ENCODE results near the gene KIAA0319L.

Gene KIAA0319L

DNA sequence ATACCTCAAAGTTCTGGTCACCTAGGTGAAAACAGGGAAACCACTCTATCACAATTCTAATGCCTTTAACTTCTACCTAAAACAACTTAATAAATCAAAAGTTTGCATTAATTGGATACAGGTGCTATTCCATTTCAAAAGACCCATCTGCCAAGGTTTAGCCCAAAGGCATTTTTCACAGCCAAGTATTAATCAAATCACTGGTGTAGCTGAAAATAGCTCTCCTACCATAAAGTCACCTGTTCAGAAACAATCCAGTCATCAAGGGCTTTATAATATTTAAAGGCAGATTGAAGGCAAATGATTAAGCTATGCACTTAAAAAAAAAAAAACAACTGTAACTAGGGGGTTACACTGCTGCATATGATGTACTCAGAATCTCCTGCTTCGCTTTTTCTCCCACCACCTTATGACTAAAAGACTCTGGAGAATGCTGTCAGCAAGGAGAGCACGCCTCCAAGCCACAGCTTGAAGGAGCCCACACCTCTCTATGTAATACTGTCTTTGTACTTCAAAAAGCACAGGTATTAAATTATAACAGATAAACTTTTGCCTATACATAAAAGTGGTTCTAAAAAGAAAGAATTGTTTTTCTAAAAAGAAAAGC lies 20.5 kb downstream of the KIAA0319L start:
- DNase-seq (ENCODE audit: low spot score) = no peak

- no peak for DNase-seq (ENCODE audit: low spot score)
These were observed 22.0 kb downstream of the KIAA0319L start for GRCh38 chr1:35535243-35535642.

DNA sequence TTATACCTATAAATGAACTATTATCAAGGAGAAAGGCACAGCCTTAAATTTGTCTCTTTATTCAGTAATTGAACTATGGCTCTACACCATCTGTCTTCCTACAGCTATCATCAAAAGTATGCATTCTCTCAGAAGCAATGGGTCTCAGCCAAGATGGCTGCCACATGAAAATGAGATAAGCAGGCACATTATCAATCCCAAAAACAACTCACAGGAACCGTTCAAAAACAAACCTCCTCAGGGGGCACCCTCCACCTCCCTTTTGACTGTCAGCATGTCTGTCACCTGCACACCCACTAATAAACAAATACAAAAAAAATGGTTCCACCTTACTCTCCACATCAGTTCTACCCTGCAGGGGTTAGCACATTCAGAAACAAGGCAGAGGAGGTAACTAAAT lies 23.6 kb downstream of the KIAA0319L start:
- DNase-seq (ENCODE audit: low spot score) = no peak

GRCh38 chr1:35532497-35533223 lies 24.5 kb downstream of the KIAA0319L start:
- no peak for DNase-seq (ENCODE audit: low spot score)

GRCh38 chr1:35531368-35531767 lies 25.8 kb downstream of the KIAA0319L start:
- no peak for DNase-seq (ENCODE audit: low spot score)

DNA sequence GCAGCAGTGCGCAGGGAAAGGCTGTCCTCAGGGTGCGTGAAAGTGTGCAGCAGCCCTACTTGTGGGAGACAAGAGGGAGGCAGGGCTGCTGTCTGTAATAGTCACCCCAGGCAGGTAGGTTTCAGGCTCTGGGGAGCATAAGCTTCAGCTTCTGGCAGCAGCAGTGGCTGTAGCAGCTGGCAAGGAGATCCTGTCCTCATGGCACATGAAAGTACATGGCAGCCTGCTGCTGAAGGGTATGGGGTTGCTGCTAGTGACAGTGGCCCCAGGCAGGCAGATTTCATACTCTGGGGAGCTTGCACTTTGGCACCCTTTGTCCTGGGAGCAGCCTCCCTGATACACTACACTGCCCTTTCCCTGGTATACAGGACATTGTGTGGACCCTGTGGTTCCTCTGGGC lies 26.3 kb downstream of the KIAA0319L start:
- DNase-seq (ENCODE audit: low spot score) = no peak

GRCh38 chr1:35530168-35530567 lies 27.0 kb downstream of the KIAA0319L start:
- DNase-seq (ENCODE audit: low spot score) = no peak

- no peak for DNase-seq (ENCODE audit: low spot score)
These were observed 33.1 kb downstream of the KIAA0319L start for GRCh38 chr1:35524106-35524505.

GRCh38 chr1:35519432-35519831 lies 37.8 kb downstream of the KIAA0319L start:
- no peak for DNase-seq (ENCODE audit: low spot score)

DNA sequence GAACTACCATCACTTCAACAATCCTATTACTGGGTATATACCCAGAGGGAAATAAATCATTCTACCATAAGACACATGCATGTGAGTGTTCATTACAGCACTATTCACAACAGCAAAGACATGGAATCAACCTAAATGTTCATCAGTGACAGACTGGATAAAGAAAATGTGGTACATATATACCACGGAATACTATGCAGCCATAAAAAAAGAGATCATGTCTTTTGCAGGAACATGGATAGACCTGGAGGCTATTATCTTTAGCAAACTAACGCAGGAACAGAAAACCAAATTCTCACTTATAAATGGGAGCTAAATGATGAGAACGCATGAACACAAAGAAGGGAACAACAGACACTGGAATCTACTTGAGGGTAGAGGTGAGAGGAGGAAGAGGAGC lies 39.0 kb downstream of the KIAA0319L start:
- DNase-seq (ENCODE audit: low spot score) = no peak

GRCh38 chr1:35511305-35511704 lies 45.9 kb downstream of the KIAA0319L start:
- DNase-seq (ENCODE audit: low spot score) = no peak

DNA sequence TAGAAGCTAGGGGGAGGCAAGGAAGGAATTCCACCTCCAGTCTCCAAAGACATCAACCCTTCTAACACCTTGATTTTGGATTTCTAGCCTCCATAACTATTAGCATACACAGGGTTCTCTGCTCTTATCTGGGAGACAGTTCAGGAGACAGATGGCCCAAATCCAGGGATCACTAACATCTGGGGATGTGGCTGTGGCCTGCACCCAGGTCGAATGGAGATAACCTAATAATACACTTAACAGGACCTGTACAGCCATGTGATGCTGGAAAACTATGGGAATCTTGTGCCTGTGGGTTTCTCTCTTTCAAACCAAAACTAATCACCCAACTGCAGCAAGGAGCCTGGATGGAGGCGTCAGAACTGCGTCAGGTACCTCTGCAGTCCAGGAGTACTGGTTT lies 47.6 kb downstream of the KIAA0319L start:
- no peak for DNase-seq (ENCODE audit: low spot score)

DNA sequence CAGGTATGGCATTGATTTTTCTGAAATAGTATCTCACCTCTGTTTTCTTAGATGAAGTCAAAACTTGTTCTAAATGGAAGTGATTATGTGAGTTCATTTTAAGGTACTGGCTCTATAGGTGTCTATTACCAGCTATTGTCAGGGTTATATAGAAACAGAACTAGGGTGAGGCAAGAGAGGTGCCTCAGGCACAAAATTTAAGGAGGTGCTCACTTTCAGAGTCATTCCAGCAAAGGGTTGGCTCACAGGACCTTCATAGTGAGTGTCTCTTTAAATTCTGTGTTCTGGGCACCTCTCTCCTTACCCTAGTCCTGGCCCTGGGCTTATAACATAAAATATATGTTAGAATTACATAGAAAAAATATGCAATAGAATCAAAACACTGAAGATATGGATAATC lies 49.3 kb downstream of the KIAA0319L start:
- no peak for DNase-seq (ENCODE audit: low spot score)

DNA sequence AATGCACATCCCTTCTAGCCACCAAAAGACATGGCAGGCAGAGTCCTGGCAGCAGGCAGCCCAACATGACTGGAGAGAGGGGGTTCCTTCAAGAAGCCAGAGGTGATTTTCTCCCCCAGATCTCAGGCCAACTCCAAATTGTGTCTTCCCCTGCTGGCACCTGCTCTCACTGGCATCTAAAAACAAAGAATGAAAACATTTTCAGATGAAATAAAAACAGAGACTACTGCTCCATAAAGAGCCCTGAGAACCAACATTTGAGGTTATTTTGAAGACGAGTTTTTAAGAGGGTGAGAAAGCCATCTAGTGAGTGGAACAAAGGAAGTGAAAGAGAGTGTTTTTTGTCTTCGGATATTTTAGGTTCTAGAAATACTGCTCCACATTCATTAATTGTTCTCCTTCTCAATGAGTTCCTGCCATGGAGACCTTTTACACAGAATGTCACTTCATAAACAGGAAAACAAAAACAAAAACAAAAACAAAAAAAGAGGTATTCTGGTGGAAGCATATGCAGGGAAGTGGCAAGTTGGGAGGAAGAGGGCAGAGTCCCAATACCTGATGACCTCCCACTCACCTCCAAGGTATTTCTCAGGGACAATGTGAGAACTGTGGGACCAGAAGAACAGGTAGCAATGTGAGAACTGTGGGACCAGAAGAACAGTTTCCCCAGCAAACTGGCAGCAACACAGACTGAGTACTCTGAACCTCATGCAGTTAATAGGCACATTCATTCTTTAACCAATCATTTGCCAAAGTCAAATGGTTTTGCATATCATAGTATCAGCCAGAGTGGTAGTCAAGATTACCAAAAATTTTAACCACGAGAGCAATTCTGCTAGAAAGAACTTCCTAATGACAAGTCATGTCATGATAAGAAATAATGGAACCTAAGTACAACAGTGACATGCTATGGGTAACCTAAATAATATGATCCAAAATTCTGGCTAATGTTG lies 50.0 kb downstream of the KIAA0319L start:
- no peak for DNase-seq (ENCODE audit: low spot score)

DNA sequence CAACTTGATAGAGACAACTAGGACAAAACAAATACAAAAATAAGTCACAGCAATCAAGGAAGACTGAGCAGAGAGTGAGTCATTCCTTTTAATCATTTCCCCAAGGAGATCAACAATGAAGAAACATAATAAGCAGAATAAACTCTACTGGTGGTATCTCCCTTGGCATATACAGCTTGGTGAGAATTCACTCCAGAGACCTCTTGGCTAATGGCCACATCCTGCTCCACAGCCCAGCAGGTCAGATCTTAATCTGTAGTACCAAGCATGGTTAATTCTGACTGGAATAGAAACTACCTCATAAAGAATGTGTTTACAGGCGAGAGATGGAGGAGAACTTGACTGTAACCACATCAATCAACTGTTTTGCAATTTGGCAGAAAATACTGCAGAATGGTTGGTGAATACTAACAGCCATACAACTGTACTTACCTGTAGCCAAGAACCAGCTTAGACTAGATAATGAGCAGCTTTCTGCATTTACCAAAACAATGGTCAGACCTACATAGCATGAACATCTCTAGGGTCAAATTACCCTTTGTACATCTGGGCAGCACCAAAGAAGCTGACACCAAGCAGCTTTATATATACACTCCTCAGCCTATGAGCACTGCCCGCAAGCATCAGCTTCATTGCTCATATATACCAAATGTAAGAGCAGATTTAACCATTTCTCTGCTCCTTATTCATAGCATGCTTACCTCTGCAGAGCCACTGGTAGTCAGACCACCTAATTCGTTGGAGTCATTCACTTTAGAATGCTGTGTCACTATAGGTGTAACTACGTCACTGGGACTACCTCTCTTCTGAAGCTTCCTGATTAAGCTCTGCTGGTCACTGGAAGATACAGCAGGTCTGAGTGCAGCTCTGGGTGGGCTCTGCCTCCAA lies 51.0 kb downstream of the KIAA0319L start:
- DNase-seq (ENCODE audit: low spot score) = no peak

DNA sequence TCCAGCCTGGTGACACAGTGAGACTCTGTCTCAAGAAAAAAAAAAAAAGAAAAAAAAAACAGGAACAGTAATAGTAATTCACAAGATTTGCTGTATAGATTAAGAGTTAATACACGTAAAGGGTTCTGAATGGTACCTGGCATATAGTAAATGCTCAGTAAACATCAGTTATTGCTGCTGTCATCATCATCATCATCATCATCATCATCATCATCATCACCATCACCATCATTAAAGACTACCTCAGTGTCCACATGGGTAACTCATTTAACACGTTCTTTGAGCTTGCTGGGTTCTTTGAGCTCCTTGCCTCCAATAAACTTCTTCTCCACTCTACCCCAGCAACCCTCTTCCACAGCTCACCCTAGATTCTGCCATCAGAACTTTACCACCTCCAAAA lies 55.0 kb downstream of the KIAA0319L start:
- DNase-seq (ENCODE audit: low spot score) = no peak

DNA sequence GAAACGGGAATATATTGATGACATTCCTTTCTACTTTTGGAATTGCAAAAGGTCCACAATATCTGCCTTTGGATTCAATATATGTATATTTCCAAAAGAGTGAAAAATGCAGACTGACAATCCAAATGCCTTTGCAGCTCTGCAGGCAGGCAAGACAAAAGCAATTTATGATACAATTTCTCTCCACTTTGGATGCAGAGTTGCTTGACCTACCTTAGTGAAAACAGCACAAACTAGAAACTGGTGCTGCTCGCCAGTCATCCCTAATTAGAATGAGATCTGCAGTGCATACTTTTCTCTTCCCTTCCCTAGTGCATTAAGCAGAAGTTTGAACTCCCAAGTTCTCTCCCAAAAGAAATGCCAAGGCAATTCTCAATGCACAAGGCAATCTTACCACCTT lies 56.8 kb downstream of the KIAA0319L start:
- DNase-seq (ENCODE audit: low spot score) = no peak

DNA sequence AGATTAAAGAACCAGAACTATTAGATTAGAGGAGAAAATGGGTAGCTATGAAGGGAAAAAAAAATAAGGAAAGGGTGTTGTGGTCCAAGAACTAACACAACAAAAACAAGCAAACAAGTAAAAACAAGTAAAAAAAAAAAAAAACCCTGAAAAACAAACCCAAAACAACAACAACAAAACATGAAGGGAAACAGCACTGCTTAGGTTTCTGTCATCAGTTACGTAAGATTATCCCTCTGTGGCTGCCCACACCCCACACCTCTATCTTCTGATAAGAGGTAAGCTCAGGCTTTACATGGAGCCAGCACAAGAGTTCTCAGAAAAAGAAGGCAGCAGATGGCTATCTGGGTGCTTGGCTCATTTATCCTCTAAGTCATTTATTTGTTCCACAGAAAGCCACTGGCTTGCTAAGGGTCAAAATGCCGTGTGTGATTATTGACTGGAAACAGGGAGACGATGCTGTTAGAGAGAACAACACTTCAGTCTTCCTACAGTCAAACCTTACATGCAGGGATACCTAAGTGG lies 57.5 kb downstream of the KIAA0319L start:
- no peak for DNase-seq (ENCODE audit: low spot score)

DNA sequence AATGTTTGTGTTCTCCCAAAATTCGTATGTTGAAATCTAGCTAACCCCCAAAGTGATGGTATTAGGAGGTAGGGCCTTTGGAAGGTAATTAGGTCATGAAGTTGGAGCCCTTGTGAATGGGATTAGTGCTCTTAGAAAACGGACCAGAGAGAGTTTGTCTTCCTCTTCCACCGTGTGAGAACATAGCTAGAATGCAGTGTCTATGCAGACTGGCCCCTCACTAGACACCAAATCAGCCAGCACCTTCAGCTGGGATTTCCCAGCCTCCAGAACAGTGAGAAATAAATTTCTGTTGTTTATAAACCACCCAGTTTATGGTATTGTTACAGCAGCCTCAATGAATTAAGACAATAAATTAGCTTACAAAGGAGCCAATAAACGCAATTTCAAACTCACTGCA lies 58.0 kb downstream of the KIAA0319L start:
- no peak for DNase-seq (ENCODE audit: low spot score)

DNA sequence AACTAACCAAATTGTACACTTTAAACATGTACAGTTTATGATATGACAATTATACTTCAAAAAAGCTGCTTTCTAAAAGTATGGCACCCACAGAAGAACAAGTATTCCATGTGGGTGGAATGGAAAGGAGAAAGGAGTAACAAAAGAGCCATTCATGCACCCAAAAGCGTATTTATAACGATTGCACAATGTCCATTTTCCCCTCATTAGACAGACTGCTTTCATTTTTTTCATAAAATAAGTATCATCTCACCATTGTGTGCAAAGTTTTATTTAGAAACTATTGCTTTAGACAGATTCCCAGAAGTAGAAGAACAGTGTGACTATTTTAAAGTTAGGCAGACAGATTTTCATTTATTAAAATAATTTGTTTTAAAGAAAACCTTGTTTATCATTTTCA lies 59.6 kb downstream of the KIAA0319L start:
- DNase-seq (ENCODE audit: low spot score) = no peak

DNA sequence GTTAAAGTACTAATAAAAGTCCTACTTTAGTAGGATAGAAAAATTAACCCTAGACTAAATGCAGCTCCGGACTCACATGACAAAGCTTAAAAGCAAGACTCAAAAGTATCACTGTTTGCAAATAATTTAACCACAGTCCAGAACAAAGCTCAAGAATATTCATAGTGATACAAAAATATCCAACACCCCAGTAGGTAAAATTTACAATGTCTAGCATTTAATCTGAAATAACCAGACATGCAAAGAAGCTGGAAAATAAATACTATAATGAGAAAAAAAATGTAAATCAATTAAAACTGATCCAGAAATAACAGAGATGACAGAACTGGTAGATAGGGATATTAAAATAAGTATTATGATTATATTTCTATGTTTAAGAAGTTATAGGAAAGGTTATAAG lies 67.0 kb downstream of the KIAA0319L start:
- DNase-seq (ENCODE audit: low spot score) = no peak

DNA sequence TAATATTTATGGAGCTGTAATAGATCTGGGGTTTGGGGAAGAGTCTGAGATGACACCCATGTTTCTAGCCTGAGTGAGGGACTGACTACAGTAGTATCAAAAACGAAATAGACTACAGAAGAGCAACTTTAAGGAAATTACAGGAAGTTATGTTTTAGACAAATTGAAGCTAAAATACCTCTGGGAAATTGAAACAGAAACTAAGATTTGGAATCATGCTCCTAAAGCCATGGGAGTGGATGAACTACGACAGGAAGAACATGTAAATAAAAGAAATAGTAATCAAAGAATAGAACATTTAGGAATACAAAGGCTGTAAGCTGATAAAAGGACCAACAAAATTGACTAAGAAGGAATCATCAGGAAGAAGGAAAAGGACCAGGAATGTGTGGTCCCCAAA lies 68.9 kb downstream of the KIAA0319L start:
- DNase-seq (ENCODE audit: low spot score) = no peak

Measured in HuH-7.5 (cell line).